Adrenal gland (tissue), 12 donors: Measurements from ENCODE around the gene ZNF827. TPM values are rescaled to one million over a fixed set of nuclear protein-coding genes. Genes with fewer than 3 reads are reported as not detected.

Source experiments
- DNase-seq, 7 donors: peaks; one replicate each; pipeline ENCODE4 v3.0.0-alpha.2; 2019 to 2020
- H3K27ac ChIP-seq, 5 donors: fragments of 200-600 bp; sonication (generic) in 4 of 5; 1 replicate in 3 of 5; 2 replicates in 2 of 5; pipeline versions ENCODE4 v1.5.1 to v1.8.0; 2016 to 2020; ENCODE audit warnings: mild to moderate bottlenecking in 1 of 5
- H3K27me3 ChIP-seq: fragments of 200-600 bp; 2 replicates; pipeline ENCODE4 v1.8.0; 2021
- H3K36me3 ChIP-seq, 2 donors: fragments of 200-600 bp; replicated peaks in 1 of 2; 1 replicate in 1 of 2; 2 replicates in 1 of 2; pipeline versions ENCODE4 v1.5.1 to v1.8.0; 2018 to 2022
- H3K4me1 ChIP-seq, 2 donors: fragments of 200-600 bp; replicated peaks in 1 of 2; 1 replicate in 1 of 2; 2 replicates in 1 of 2; pipeline versions ENCODE4 v1.5.1 to v1.8.0; 2018 to 2021
- H3K4me3 ChIP-seq, 4 donors: fragments of 200-600 bp; sonication (generic) in 3 of 4; one replicate each; pipeline ENCODE4 v1.5.1; 2016 to 2018
- H3K9me3 ChIP-seq, 3 donors: fragments of 200-600 bp; sonication (generic) in 1 of 3; replicated peaks in 1 of 3; 1 replicate in 2 of 3; 2 replicates in 1 of 3; pipeline versions ENCODE4 v1.5.1 to v1.8.0; 2016 to 2021
- CTCF ChIP-seq, 6 experiments: fragments of 450-650 bp in 4 of 6; fragments of 200-600 bp in 2 of 6; sonication (generic) in 1 of 6; IDR thresholded peaks; 1 replicate in 5 of 6; 2 replicates in 1 of 6; pipeline versions ENCODE4 v1.5.1 to v1.8.0; 2016 to 2021; ENCODE audit warnings: antibody characterized with exemption in 6 of 6, mild to moderate bottlenecking in 2 of 6, moderate library complexity in 1 of 6
- POLR2A ChIP-seq, 2 donors: fragments of 450-650 bp; IDR thresholded peaks; one replicate each; pipeline ENCODE4 v1.6.1; 2017; ENCODE audit warnings: antibody characterized with exemption in 2 of 2, mild to moderate bottlenecking in 2 of 2, moderate library complexity in 1 of 2
- WGBS, 4 donors: extraction: QIAGEN DNeasy Blood & Tissue Kit in 2 of 4; methylation state at CpG; one replicate each; pipeline versions ENCODE4 v1.1.5 to v1.1.7; 2013 to 2017; 5-methylcytosine and 5-hydroxymethylcytosine counted together
- intact Hi-C, 2 donors: fragments of 100-400 bp; cut with DNase I; formaldehyde crosslinking; loops; one replicate each; pipeline versions ENCODE4 v1.14.1 to v1.15.0; 2022 to 2023
- polyA plus RNA-seq, 3 donors: library from polyadenylated mRNA; stranded (reverse); fragments of 200-250 nt in 2 of 3; fragments of 350-450 nt in 1 of 3; fragmentation: Illumina TruSeq in 1 of 3; extraction: RNeasy Lipid Tissue Mini Kit (QIAGEN cat#74804) in 1 of 3; gene quantifications; one replicate each; pipeline ENCODE4 v1.2.3, GENCODE V29; 2013 to 2014
- total RNA-seq, 9 donors: library from RNA; depleted of rRNA in 4 of 9; stranded (reverse); fragments of >200 nt in 4 of 9; fragments of 120-200 nt in 1 of 9; fragmentation: NEBNext Ultra II Directional in 1 of 9; extraction: Animal tissue kit (Norgen Biotek cat#: 25700) in 1 of 9; gene quantifications; one replicate each; pipeline versions ENCODE4 v1.1.0 to v1.2.4, GENCODE V29; 2013 to 2023
- donor health status: healthy with polysubstance abuse.
- donor health status: Bipolar disorder and iron deficiency.
- donor health status: DM: yes; HTN: yes; CAD: no.
- donor health status: DM: no; HTN: no; CAD: no.
- donor health status: DM: no; HTN: no; CAD: no.
- donor health status: DM: yes; HTN: yes; CAD: no.

Gene ZNF827
- total and polyA plus RNA-seq, 12 donors: 8.0 to 37.1 (median 22.7) TPM

- 86 to 90% (median 89%) methylated on average over 2 of the region's 2 CpGs for WGBS, 4 donors
- H3K27me3 ChIP-seq: no peaks in the 10 kb centered on the region
- no peak for DNase-seq
Measured at GRCh38 chr4:145786261-145786660, 152.4 kb downstream of the ZNF827 start.

DNA sequence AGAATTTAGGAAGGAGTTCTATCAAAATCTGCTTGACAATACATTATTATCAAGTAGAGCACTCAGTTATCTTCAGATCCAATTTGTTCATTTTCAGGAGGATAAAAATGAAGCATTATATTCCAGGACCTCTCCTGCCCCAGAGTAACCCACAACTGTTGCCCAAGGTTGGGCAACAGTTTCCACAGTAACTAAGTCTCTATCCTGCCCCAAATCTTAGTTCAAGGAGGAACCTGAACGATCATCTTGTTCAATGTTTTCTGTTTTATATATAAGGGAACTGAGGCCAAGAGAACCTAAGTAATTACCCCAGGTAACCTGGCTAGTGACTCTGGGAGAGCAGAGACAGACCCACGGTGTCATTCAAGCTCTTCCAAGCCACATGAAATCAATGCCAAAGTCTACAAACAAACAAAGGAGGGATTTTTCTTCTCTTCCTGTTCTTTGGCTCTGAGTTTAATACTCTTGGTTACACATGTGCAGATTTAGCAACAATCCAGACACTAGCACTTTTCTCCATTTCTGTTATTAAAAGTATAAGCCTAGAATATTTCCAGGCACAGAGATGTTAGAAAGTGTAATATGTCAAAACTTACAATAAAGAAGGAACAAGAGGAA is 153.1 kb downstream of the ZNF827 start:
- no peak for TF ChIP-seq POLR2A (IDR thresholded peaks at IDR 0.05)
- no peak for TF ChIP-seq CTCF (IDR thresholded peaks at IDR 0.05)
- no peaks in the 10 kb centered on the region for H3K36me3 ChIP-seq
- no peak overlapping the region for H3K27ac ChIP-seq
- H3K27me3 ChIP-seq: no peaks in the 10 kb centered on the region
- DNase-seq: no peak
- H3K9me3 ChIP-seq: no peaks in the 10 kb centered on the region
- H3K4me1 ChIP-seq: peaks cover 0 to 5% of the 10 kb centered on the region in 2 donors
- intact Hi-C loops: no loop called here
- WGBS, 4 donors: 37 to 48% (median 41%) methylated on average over 2 of the region's 2 CpGs
- H3K4me3 ChIP-seq: no peak overlapping the region

More at GRCh38 chr4:145786261-145786660, 152.4 kb downstream of the ZNF827 start:
- intact Hi-C loops: no loop called here
- Histone ChIP-seq H3K4me3 (no peak overlapping the region), H3K4me1 (peaks cover 0 to 5% of the 10 kb centered on the region in 2 donors), H3K36me3 (no peaks in the 10 kb centered on the region), H3K27ac (no peak overlapping the region), H3K9me3 (no peaks in the 10 kb centered on the region)
- TF ChIP-seq CTCF (IDR thresholded peaks at IDR 0.05): no peak
- no peak for TF ChIP-seq POLR2A (IDR thresholded peaks at IDR 0.05)

GRCh38 chr4:145784036-145784435 is 154.6 kb downstream of the ZNF827 start:
- Histone ChIP-seq H3K9me3 (no peaks in the 10 kb centered on the region), H3K27me3 (no peaks in the 10 kb centered on the region), H3K36me3 (no peaks in the 10 kb centered on the region), H3K4me1 (peaks cover 0 to 5% of the 10 kb centered on the region in 2 donors), H3K27ac (no peak overlapping the region), H3K4me3 (no peak overlapping the region)
- TF ChIP-seq POLR2A (IDR thresholded peaks at IDR 0.05) (no peak), CTCF (IDR thresholded peaks at IDR 0.05) (no peak)
- no peak for DNase-seq
- intact Hi-C loops: no loop called here
- 94 to 97% (median 94%) methylated on average over 2 of the region's 2 CpGs for WGBS, 4 donors

GRCh38 chr4:145782756-145783155 is 155.9 kb downstream of the ZNF827 start:
- no peak for DNase-seq
- Histone ChIP-seq H3K27me3 (no peaks in the 10 kb centered on the region), H3K9me3 (no peaks in the 10 kb centered on the region), H3K27ac (no peak overlapping the region), H3K36me3 (no peaks in the 10 kb centered on the region), H3K4me3 (no peak overlapping the region), H3K4me1 (peaks cover 0 to 5% of the 10 kb centered on the region in 2 donors)
- intact Hi-C loops: no loop called here
- 72 to 79% (median 76%) methylated on average over 5 of the region's 5 CpGs for WGBS, 4 donors
- no peak for TF ChIP-seq CTCF (IDR thresholded peaks at IDR 0.05)
- no peak for TF ChIP-seq POLR2A (IDR thresholded peaks at IDR 0.05)
